K562 (cell line): Measurements from ENCODE around the gene NLGN2.

ENCODE experiments used
- FOXM1 ChIP-seq, 2 experiments: fragments of 450-650 bp in 1 of 2; sonication (generic) in 1 of 2; formaldehyde crosslinking in 1 of 2; IDR thresholded peaks; 2 replicates each; pipeline versions ENCODE4 v1.6.1 to v1.9.0; 2017 to 2022; ENCODE audit warnings: low read depth in 2 of 2, mild to moderate bottlenecking in 2 of 2, missing genetic modification reagents in 1 of 2, moderate library complexity in 1 of 2
- GTF2E2 ChIP-seq: fragments of 200-800 bp; sonication (Bioruptor generic); IDR thresholded peaks from 2 replicates; pipeline ENCODE4 v1.6.1; 2016; ENCODE audit warnings: missing genetic modification characterization, missing compliant biosample characterization
- PYGO2 ChIP-seq: fragments of 450-650 bp; IDR thresholded peaks from 2 replicates; pipeline ENCODE4 v1.6.1; 2016; ENCODE audit warnings: mild to moderate bottlenecking, missing genetic modification characterization, moderate library complexity, missing compliant biosample characterization
- SIN3A ChIP-seq, 2 experiments: fragments of 150-350 bp in 1 of 2; IDR thresholded peaks; 2 replicates each; pipeline ENCODE4 v1.6.1; 2011 to 2016; ENCODE audit warnings: borderline replicate concordance in 2 of 2, low read depth in 2 of 2, low read length in 2 of 2, mild to moderate bottlenecking in 2 of 2, moderate library complexity in 2 of 2; ENCODE audit not compliant: control insufficient read depth in 1 of 2
- SIRT6 ChIP-seq: IDR thresholded peaks from one replicate; pipeline ENCODE4 v1.6.1; 2012; ENCODE audit warnings: low read depth, mild to moderate bottlenecking, control low read depth, inconsistent platforms, low read length, moderate library complexity
- ZFP30 ChIP-seq: fragments of 250-450 bp; sonication (Bioruptor Pico); IDR thresholded peaks from 2 replicates; pipeline ENCODE4 v1.8.0; 2022; ENCODE audit warnings: moderate library complexity, mild to moderate bottlenecking, inconsistent platforms, borderline replicate concordance
- TF ChIP-seq, protein P1 (sequence below), 3 experiments: IDR thresholded peaks in 2 of 3; conservative IDR thresholded peaks in 1 of 3; 2 replicates each; pipeline ENCODE4 v1.5.1; 2011 to 2012; ENCODE audit warnings: low read length in 3 of 3, mild to moderate bottlenecking in 3 of 3, control low read depth in 2 of 3, improper control_type of control experiment in 1 of 3, inconsistent platforms in 1 of 3, low read depth in 1 of 3, mixed read lengths in 1 of 3, moderate library complexity in 1 of 3; ENCODE audit not compliant: insufficient read depth in 2 of 3

DNA sequence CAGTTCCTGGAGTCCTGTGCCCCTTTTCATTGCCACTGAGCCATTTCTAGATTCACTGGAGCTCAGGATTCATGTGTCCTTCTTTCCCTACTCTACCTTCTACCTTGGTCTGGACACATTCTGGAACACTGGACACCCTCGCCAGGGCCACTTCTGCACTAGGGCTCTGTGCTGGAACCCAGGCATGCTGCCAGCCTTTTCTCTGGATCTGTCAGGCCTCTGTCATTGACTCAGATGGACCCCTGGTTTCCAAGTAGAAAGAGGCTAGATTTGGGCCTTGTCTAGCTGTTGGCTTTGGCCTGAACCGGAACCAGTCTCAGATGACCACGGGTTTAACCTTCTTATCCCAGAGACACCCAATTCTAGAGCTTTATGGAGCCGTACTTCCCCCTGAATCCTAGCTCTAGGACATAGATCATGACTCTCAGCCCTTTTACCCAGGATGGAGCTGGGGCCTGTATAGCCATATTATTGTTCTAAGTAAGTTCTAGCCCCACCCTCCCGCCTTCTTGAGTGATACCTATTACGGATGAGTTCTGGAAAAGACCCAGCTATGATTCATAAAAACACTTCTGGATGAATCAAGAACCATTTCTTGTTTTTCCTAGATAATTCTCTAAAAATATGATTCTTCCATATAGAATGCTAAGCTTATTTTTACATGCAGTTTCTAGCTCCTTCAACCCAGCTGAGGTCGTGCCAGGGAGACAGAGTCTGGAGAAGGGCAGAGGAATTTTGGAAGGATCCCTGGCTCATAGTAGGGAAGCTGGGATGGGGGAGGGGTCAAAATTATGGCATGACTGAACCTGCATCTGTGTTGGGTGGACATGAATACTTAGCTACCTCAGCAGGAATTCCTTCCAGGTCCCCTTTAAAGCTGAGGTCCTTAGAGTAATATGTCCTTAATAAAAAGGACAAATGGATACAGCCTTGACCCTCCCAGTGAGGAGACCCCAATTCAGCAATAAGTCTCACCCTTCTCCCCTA is 36.1 kb downstream of the NLGN2 start:
- TF ChIP-seq GTF2E2 (no peak), ZFP30 (no peak), FOXM1 (IDR thresholded peaks at IDR 0.05; ENCODE audit: low read depth) (no peak), FOXM1 (CRISPR knock-in tag; IDR thresholded peaks at IDR 0.05; ENCODE audit: low read depth) (no peak), SIN3A (IDR thresholded peaks at IDR 0.05; ENCODE audit: borderline replicate concordance in 2 of 2, control insufficient read depth in 1 of 2, low read depth in 2 of 2, low read length in 2 of 2) (no peak), PYGO2 (tag) (no peak), SIRT6 (no peak)
- TF ChIP-seq, protein P1, sequence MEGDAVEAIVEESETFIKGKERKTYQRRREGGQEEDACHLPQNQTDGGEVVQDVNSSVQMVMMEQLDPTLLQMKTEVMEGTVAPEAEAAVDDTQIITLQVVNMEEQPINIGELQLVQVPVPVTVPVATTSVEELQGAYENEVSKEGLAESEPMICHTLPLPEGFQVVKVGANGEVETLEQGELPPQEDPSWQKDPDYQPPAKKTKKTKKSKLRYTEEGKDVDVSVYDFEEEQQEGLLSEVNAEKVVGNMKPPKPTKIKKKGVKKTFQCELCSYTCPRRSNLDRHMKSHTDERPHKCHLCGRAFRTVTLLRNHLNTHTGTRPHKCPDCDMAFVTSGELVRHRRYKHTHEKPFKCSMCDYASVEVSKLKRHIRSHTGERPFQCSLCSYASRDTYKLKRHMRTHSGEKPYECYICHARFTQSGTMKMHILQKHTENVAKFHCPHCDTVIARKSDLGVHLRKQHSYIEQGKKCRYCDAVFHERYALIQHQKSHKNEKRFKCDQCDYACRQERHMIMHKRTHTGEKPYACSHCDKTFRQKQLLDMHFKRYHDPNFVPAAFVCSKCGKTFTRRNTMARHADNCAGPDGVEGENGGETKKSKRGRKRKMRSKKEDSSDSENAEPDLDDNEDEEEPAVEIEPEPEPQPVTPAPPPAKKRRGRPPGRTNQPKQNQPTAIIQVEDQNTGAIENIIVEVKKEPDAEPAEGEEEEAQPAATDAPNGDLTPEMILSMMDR (IDR thresholded peaks at IDR 0.05 in 2 of 3, conservative IDR thresholded peaks at IDR 0.05 in 1 of 3; ENCODE audit: insufficient read depth in 2 of 3, low read depth in 1 of 3, low read length in 3 of 3) = no peak
